GM04503 (cell line): ENCODE data around the gene TOP3B.
A peak's percentile ranks its signal among the peaks of the same experiment; 100 is the strongest.
"Not testable (repeated sequence)": the region's sequence is repeated elsewhere in the genome, so short reads cannot be mapped to it uniquely, and the experiment has no call there.

Experiments
- DNase-seq: peaks from one replicate; pipeline ENCODE4 v3.0.0-alpha.2; 2012; ENCODE audit warnings: low read depth

The TOP3B gene

GRCh38 chr22:21943571-21944448, 38.8 kb downstream of the TOP3B start:
- DNase-seq, result no peak

- DNase-seq, result peak; percentile 75
These were observed 39.9 kb downstream of the TOP3B start for GRCh38 chr22:21942407-21943343.

- DNase-seq, result no peak
These were observed 40.7 kb downstream of the TOP3B start for GRCh38 chr22:21941921-21942320.

GRCh38 chr22:21940521-21940920, 42.1 kb downstream of the TOP3B start:
- no peak for DNase-seq

GRCh38 chr22:21939935-21940334, 42.7 kb downstream of the TOP3B start:
- not testable (repeated sequence) for DNase-seq

GRCh38 chr22:21939461-21939913, 43.1 kb downstream of the TOP3B start:
- DNase-seq, result no peak

- DNase-seq, result no peak
These were observed 43.7 kb downstream of the TOP3B start for GRCh38 chr22:21938906-21939305.

GRCh38 chr22:21938071-21938822, 44.3 kb downstream of the TOP3B start:
- peak; percentile 42 for DNase-seq

- DNase-seq, result peak; percentile 93
These were observed 44.8 kb downstream of the TOP3B start for GRCh38 chr22:21937821-21938070.

GRCh38 chr22:21937041-21937820, 45.4 kb downstream of the TOP3B start:
- DNase-seq, result no peak

GRCh38 chr22:21936151-21936775, 46.3 kb downstream of the TOP3B start:
- DNase-seq, result no peak

- no peak for DNase-seq
These were observed 48.7 kb downstream of the TOP3B start for GRCh38 chr22:21933910-21934309.

GRCh38 chr22:21933413-21933812, 49.2 kb downstream of the TOP3B start:
- DNase-seq, result no peak

- DNase-seq, result no peak
These were observed 50.2 kb downstream of the TOP3B start for GRCh38 chr22:21932347-21932746.

- DNase-seq, result no peak
These were observed 51.5 kb downstream of the TOP3B start for GRCh38 chr22:21931056-21931455.

- no peak for DNase-seq
These were observed 53.3 kb downstream of the TOP3B start for GRCh38 chr22:21929253-21929652.

- DNase-seq, result no peak
These were observed 54.5 kb downstream of the TOP3B start for GRCh38 chr22:21928048-21928447.

- DNase-seq, result no peak
These were observed 55.3 kb downstream of the TOP3B start for GRCh38 chr22:21927174-21927823.

GRCh38 chr22:21926728-21927127, 55.9 kb downstream of the TOP3B start:
- DNase-seq, result no peak

GRCh38 chr22:21923163-21923561, 59.4 kb downstream of the TOP3B start:
- DNase-seq, result no peak
